Measurements from ENCODE around the gene PUS3.
"Not testable (repeated sequence)": the region's sequence is repeated elsewhere in the genome, so short reads cannot be mapped to it uniquely, and the experiment has no call there.

PUS3 gene

DNA sequence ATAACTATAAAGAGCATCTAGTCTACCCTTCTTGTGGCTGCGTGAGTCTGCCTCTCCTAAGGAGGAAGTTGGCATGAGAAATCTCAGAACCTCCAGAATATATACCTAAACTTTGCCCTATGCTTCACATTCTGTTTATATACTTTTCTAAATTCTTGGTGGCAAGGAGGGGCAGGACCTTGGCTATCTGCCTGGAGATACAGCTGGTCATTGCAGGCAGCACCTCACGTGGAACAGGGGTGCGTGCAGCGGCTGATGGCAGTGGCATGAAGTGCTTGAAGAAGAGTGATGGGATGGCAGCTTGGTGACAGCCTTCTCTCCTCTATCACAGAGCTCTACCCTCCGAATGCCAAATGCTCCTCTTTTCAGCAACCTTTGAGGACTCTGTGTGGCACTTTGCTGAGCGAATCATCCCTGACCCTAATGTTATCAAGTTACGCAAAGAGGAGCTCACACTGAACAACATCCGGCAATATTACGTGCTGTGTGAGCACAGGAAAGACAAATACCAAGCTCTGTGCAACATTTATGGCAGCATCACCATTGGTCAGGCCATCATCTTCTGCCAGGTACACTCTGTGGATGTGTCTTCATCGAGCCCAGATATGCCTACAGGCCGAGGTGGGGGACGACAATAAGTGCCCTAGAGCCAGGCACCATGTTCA lies 13.8 kb upstream of the PUS3 start:
- H3K9ac ChIP-seq: no peak overlapping the region
- TF ChIP-seq, protein P1, sequence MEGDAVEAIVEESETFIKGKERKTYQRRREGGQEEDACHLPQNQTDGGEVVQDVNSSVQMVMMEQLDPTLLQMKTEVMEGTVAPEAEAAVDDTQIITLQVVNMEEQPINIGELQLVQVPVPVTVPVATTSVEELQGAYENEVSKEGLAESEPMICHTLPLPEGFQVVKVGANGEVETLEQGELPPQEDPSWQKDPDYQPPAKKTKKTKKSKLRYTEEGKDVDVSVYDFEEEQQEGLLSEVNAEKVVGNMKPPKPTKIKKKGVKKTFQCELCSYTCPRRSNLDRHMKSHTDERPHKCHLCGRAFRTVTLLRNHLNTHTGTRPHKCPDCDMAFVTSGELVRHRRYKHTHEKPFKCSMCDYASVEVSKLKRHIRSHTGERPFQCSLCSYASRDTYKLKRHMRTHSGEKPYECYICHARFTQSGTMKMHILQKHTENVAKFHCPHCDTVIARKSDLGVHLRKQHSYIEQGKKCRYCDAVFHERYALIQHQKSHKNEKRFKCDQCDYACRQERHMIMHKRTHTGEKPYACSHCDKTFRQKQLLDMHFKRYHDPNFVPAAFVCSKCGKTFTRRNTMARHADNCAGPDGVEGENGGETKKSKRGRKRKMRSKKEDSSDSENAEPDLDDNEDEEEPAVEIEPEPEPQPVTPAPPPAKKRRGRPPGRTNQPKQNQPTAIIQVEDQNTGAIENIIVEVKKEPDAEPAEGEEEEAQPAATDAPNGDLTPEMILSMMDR (conservative IDR thresholded peaks at IDR 0.05; ENCODE audit: low read depth, low read length): no peak
- H3K4me3 ChIP-seq (IDR thresholded peaks at IDR 0.05; ENCODE audit: insufficient read depth, low read depth, low read length): no peak overlapping the region
- H3K79me2 ChIP-seq (ENCODE audit: insufficient read depth, low read depth): no peaks in the 10 kb centered on the region
- no peak overlapping the region for H3K27ac ChIP-seq
- no peak overlapping the region for H2AFZ ChIP-seq (ENCODE audit: low read depth)
- H3K27me3 ChIP-seq (ENCODE audit: insufficient read depth, low read depth): no peaks in the 10 kb centered on the region
- H3K36me3 ChIP-seq (ENCODE audit: insufficient read depth): no peaks in the 10 kb centered on the region
- no peak overlapping the region for H3K4me2 ChIP-seq
- no peaks in the 10 kb centered on the region for H4K20me1 ChIP-seq (ENCODE audit: insufficient read depth)
- no peaks in the 10 kb centered on the region for H3K4me1 ChIP-seq (ENCODE audit: low read depth, poor library complexity, severe bottlenecking)

- H4K20me1 ChIP-seq (ENCODE audit: insufficient read depth); H3K27me3 ChIP-seq (ENCODE audit: insufficient read depth, low read depth); H3K4me3 ChIP-seq (IDR thresholded peaks at IDR 0.05; ENCODE audit: insufficient read depth, low read depth, low read length); H3K4me1 ChIP-seq (ENCODE audit: low read depth, poor library complexity, severe bottlenecking); H3K27ac ChIP-seq; H3K9ac ChIP-seq; H3K79me2 ChIP-seq (ENCODE audit: insufficient read depth, low read depth); H3K36me3 ChIP-seq (ENCODE audit: insufficient read depth); H2AFZ ChIP-seq (ENCODE audit: low read depth); H3K4me2 ChIP-seq: not testable (repeated sequence)
Observed at GRCh38 chr11:125914601-125915000, 11.6 kb upstream of the PUS3 start.

DNA sequence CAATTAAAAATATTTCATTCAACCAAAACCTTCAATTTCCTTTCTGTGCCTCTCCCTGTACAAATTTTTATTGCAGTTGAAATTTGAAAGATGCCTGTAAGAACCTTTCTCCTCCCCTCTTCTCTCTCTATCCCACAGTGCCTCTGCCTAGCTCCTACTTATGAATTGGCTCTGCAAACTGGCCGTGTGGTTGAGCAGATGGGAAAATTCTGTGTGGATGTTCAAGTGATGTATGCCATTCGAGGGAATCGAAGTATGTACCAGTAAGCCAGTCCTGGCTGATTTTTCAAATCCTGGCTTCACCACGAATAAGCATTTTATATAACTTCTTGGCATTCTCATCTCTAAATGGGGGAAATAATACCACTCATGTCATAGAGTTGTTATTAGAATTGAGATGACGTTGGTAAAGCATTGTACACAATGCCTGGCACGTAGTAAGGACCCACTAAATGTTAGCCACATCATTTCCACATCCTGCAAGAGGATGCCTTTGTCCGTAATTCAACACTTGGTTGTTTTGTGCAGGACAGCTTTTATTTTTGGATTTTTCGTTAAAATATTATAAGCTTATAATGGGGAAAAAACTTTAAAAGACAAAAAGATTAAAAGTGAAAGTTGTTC lies 7.3 kb upstream of the PUS3 start:
- H3K4me1 ChIP-seq (ENCODE audit: low read depth, poor library complexity, severe bottlenecking): no peaks in the 10 kb centered on the region
- no peaks in the 10 kb centered on the region for H3K27me3 ChIP-seq (ENCODE audit: insufficient read depth, low read depth)
- no peak overlapping the region for H3K9ac ChIP-seq
- H2AFZ ChIP-seq (ENCODE audit: low read depth): no peak overlapping the region
- TF ChIP-seq, protein P1 (conservative IDR thresholded peaks at IDR 0.05; ENCODE audit: low read depth, low read length): no peak
- H3K36me3 ChIP-seq (ENCODE audit: insufficient read depth): no peaks in the 10 kb centered on the region
- no peak overlapping the region for H3K27ac ChIP-seq
- H4K20me1 ChIP-seq (ENCODE audit: insufficient read depth): no peaks in the 10 kb centered on the region
- no peak overlapping the region for H3K4me2 ChIP-seq
- no peaks in the 10 kb centered on the region for H3K79me2 ChIP-seq (ENCODE audit: insufficient read depth, low read depth)
- H3K4me3 ChIP-seq (IDR thresholded peaks at IDR 0.05; ENCODE audit: insufficient read depth, low read depth, low read length): no peak overlapping the region

GRCh38 chr11:125904678-125905077 lies 1.7 kb upstream of the PUS3 start:
- Histone ChIP-seq H3K36me3 (ENCODE audit: insufficient read depth) (no peaks in the 10 kb centered on the region), H3K4me3 (IDR thresholded peaks at IDR 0.05; ENCODE audit: insufficient read depth, low read depth, low read length) (no peak overlapping the region), H3K9ac (no peak overlapping the region), H3K79me2 (ENCODE audit: insufficient read depth, low read depth) (peaks cover 6% of the 10 kb centered on the region; the same call in 1 of the 2 replicates), H3K4me1 (ENCODE audit: low read depth, poor library complexity, severe bottlenecking) (no peaks in the 10 kb centered on the region), H4K20me1 (ENCODE audit: insufficient read depth) (no peaks in the 10 kb centered on the region), H3K27ac (no peak overlapping the region), H3K27me3 (ENCODE audit: insufficient read depth, low read depth) (no peaks in the 10 kb centered on the region), H3K4me2 (no peak overlapping the region), H2AFZ (ENCODE audit: low read depth) (no peak overlapping the region)
- TF ChIP-seq, protein P1 (conservative IDR thresholded peaks at IDR 0.05; ENCODE audit: low read depth, low read length): no peak
